HEK293T (cell line): ENCODE measurements around the gene GCNT1.

ENCODE experiments used
- BHLHE40 ChIP-seq: fragments of 450-650 bp; IDR thresholded peaks from 2 replicates; pipeline ENCODE4 v1.6.1; 2016; ENCODE audit warnings: mild to moderate bottlenecking, moderate library complexity, borderline replicate concordance
- ELF4 ChIP-seq: fragments of 450-650 bp; IDR thresholded peaks from 2 replicates; pipeline ENCODE4 v1.6.1; 2017; ENCODE audit warnings: antibody characterized with exemption
- FOXA1 ChIP-seq: fragments of 450-650 bp; IDR thresholded peaks from 2 replicates; pipeline ENCODE4 v1.6.1; 2016; ENCODE audit warnings: mild to moderate bottlenecking
- FOXK2 ChIP-seq: fragments of 450-650 bp; IDR thresholded peaks from 2 replicates; pipeline ENCODE4 v1.6.1; 2016; ENCODE audit warnings: mild to moderate bottlenecking
- FOXM1 ChIP-seq: fragments of 450-650 bp; IDR thresholded peaks from 2 replicates; pipeline ENCODE4 v1.6.1; 2017; ENCODE audit warnings: mild to moderate bottlenecking, borderline replicate concordance
- HDGF ChIP-seq: fragments of 450-650 bp; IDR thresholded peaks from 2 replicates; pipeline ENCODE4 v1.6.1; 2017; ENCODE audit warnings: antibody characterized with exemption, borderline replicate concordance
- NFRKB ChIP-seq: fragments of 450-650 bp; IDR thresholded peaks from 2 replicates; pipeline ENCODE4 v1.6.1; 2016; ENCODE audit warnings: mild to moderate bottlenecking, moderate library complexity
- SP1 ChIP-seq: fragments of 450-650 bp; IDR thresholded peaks from 2 replicates; pipeline ENCODE4 v1.6.1; 2017
- TARDBP ChIP-seq: fragments of 450-650 bp; IDR thresholded peaks from 2 replicates; pipeline ENCODE4 v1.6.1; 2016

DNA sequence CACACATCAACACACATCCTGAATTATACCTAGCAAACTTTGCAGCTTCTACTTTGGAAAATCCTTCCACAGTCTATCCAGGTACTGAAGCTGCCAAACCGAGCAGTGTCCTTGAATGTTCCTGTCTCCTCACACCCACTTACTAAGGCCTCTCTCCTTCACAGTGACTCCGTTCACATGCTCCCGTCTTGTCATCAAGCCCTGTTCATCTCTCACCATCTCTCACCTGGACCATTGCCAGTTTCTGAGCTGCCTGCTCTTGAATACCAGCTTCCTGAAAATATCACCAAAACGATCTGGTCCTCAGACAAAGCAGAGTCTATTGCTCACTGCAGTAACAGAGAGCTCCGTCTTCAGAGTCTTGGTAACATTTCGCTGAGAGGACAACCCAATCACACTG is 57.4 kb downstream of the GCNT1 start:
- TF ChIP-seq TARDBP (no peak), HDGF (no peak), BHLHE40 (no peak), FOXA1 (no peak), FOXM1 (no peak), NFRKB (no peak), FOXK2 (no peak), ELF4 (no peak), SP1 (no peak)
